Keratinocyte (primary cell): ENCODE results near the gene MAGI1. TPM values are rescaled to one million over a fixed set of nuclear protein-coding genes. Genes with fewer than 3 reads are reported as not detected.

ENCODE experiments used
- DNase-seq: peaks from one replicate; pipeline ENCODE4 v3.0.0-alpha.2; 2011; ENCODE audit warnings: low read depth, missing footprints, low spot score
- FAIRE-seq: peaks from 2 replicates; lab custom pipeline; 2011; peaks lifted over from hg19 to GRCh38; lab: Jason Lieb, UNC
- H2AFZ ChIP-seq: 2 replicates; pipeline ENCODE4 v1.6.0; 2012; ENCODE audit warnings: low read length, control low read depth, inconsistent platforms; ENCODE audit not compliant: control insufficient read depth
- H3K27ac ChIP-seq: 2 replicates; pipeline ENCODE4 v1.5.1; 2011; ENCODE audit warnings: low read length; ENCODE audit not compliant: control insufficient read depth, insufficient read depth
- H3K27me3 ChIP-seq: 3 replicates; pipeline ENCODE4 v1.6.0; 2011; ENCODE audit warnings: low read length; ENCODE audit not compliant: control insufficient read depth, insufficient read depth; ENCODE audit errors: extremely low read depth
- H3K36me3 ChIP-seq, 2 experiments: 2 replicates in 1 of 2; 3 replicates in 1 of 2; pipeline ENCODE4 v1.5.1; 2011; ENCODE audit warnings: low read length in 2 of 2, mild to moderate bottlenecking in 1 of 2; ENCODE audit not compliant: control insufficient read depth in 2 of 2, insufficient read depth in 2 of 2; ENCODE audit errors: extremely low read depth in 1 of 2
- H3K4me1 ChIP-seq: 3 replicates; pipeline ENCODE4 v1.5.1; 2011; ENCODE audit warnings: low read length; ENCODE audit not compliant: control insufficient read depth, insufficient read depth; ENCODE audit errors: extremely low read depth
- H3K4me2 ChIP-seq: 3 replicates; pipeline ENCODE4 v1.6.0; 2011; ENCODE audit warnings: low read depth, low read length; ENCODE audit not compliant: control insufficient read depth, insufficient read depth; ENCODE audit errors: extremely low read depth
- H3K4me3 ChIP-seq, 3 experiments: fragments of 200-600 bp in 1 of 3; sonication (generic) in 1 of 3; 2 replicates in 2 of 3; 3 replicates in 1 of 3; pipeline ENCODE4 v1.5.1; 2011 to 2016; ENCODE audit warnings: low read length in 3 of 3, mild to moderate bottlenecking in 3 of 3, control low read depth in 2 of 3, inconsistent platforms in 1 of 3, low read depth in 1 of 3, mixed read lengths in 1 of 3, mixed run types in 1 of 3, moderate library complexity in 1 of 3; ENCODE audit not compliant: control insufficient read depth in 2 of 3, insufficient read depth in 2 of 3; ENCODE audit errors: extremely low read depth in 1 of 3
- H3K79me2 ChIP-seq: 2 replicates; pipeline ENCODE4 v1.6.0; 2012; ENCODE audit warnings: low read length; ENCODE audit not compliant: control insufficient read depth, insufficient read depth
- H3K9ac ChIP-seq: 3 replicates; pipeline ENCODE4 v1.6.0; 2011; ENCODE audit warnings: low read length; ENCODE audit not compliant: control insufficient read depth, insufficient read depth; ENCODE audit errors: extremely low read depth
- H3K9me1 ChIP-seq: 3 replicates; pipeline ENCODE4 v1.6.0; 2011; ENCODE audit warnings: low read length; ENCODE audit not compliant: control insufficient read depth, insufficient read depth; ENCODE audit errors: extremely low read depth
- H3K9me3 ChIP-seq: 2 replicates; pipeline ENCODE4 v1.5.1; 2012; ENCODE audit warnings: low read depth, low read length; ENCODE audit not compliant: control insufficient read depth
- H4K20me1 ChIP-seq: 3 replicates; pipeline ENCODE4 v1.6.0; 2011; ENCODE audit warnings: low read length; ENCODE audit not compliant: control insufficient read depth, insufficient read depth; ENCODE audit errors: extremely low read depth
- CTCF ChIP-seq, 3 experiments: IDR thresholded peaks in 1 of 3; conservative IDR thresholded peaks in 1 of 3; optimal IDR thresholded peaks in 1 of 3; 2 replicates in 2 of 3; 3 replicates in 1 of 3; pipeline versions ENCODE3 to v1.5.1; 2011; ENCODE audit warnings: low read length in 3 of 3, mild to moderate bottlenecking in 3 of 3, moderate library complexity in 2 of 3, control low read depth in 1 of 3, inconsistent platforms in 1 of 3; ENCODE audit not compliant: insufficient read depth in 2 of 3; ENCODE audit errors: extremely low read depth in 1 of 3
- EZH2 ChIP-seq: IDR thresholded peaks from one replicate; pipeline ENCODE4 v1.6.1; 2012; ENCODE audit warnings: inconsistent platforms, mild to moderate bottlenecking, low read length, moderate library complexity
- dilution Hi-C: fragments of 300-500 bp; cut with MboI; formaldehyde crosslinking; loops from one replicate; pipeline ENCODE4 v1.7.0; 2020; ENCODE audit warnings: low sequenced_read_pairs; ENCODE audit not compliant: extremely low pct_ligation_motif_present
- polyA plus RNA-seq, 5 experiments: library from polyadenylated mRNA; depleted of rRNA in 3 of 5; stranded (reverse) in 3 of 5; stranded (forward) in 1 of 5; unstranded in 1 of 5; fragments of >200 nt; gene quantifications; 1 replicate in 1 of 5; 2 replicates in 3 of 5; 3 replicates in 1 of 5; pipeline versions ENCODE4 v1.2.1 to v1.2.3, GENCODE V29; 2011 to 2012; ENCODE audit warnings: missing spikeins in 2 of 5, low read depth in 1 of 5, low replicate concordance in 1 of 5

MAGI1 gene
- polyA plus RNA-seq, 1 donor (not counting 4 experiments of a cell fraction or from before 2014, with no cell fraction given), result 10.9 TPM

- no peaks in the 10 kb centered on the region for H3K36me3 ChIP-seq
- H2AFZ ChIP-seq, result no peak overlapping the region
- H3K4me3 ChIP-seq, result no peak overlapping the region
- H3K27ac ChIP-seq, result no peak overlapping the region
- H3K9ac ChIP-seq, result no peak overlapping the region
- TF ChIP-seq EZH2, result no peak
- TF ChIP-seq CTCF (optimal IDR thresholded peaks at IDR 0.05 in 1 of 3, IDR thresholded peaks at IDR 0.05 in 1 of 3, conservative IDR thresholded peaks at IDR 0.05 in 1 of 3; ENCODE audit: extremely low read depth in 1 of 3, insufficient read depth in 2 of 3, low read length in 3 of 3), result no peak
- H3K4me2 ChIP-seq, result no peak overlapping the region
- H3K27me3 ChIP-seq, result no peaks in the 10 kb centered on the region
- FAIRE-seq (no peak), DNase-seq (no peak)
- peaks cover 29% of the 10 kb centered on the region for H3K4me1 ChIP-seq
- no peaks in the 10 kb centered on the region for H3K79me2 ChIP-seq
- dilution Hi-C loops, result no loop called here
- peaks cover 4% of the 10 kb centered on the region for H3K9me1 ChIP-seq
- H3K9me3 ChIP-seq, result no peaks in the 10 kb centered on the region
- H4K20me1 ChIP-seq, result peaks cover 4% of the 10 kb centered on the region
Observed at GRCh38 chr3:65481085-65481484, 557.6 kb downstream of the MAGI1 start.

GRCh38 chr3:65479990-65480389, 558.7 kb downstream of the MAGI1 start:
- Histone ChIP-seq H3K79me2 (no peaks in the 10 kb centered on the region), H3K9ac (no peak overlapping the region), H3K4me2 (no peak overlapping the region), H3K27me3 (no peaks in the 10 kb centered on the region), H3K36me3 (no peaks in the 10 kb centered on the region), H3K9me1 (peaks cover 4% of the 10 kb centered on the region), H3K4me3 (no peak overlapping the region), H2AFZ (no peak overlapping the region), H4K20me1 (peaks cover 4% of the 10 kb centered on the region), H3K27ac (no peak overlapping the region), H3K4me1 (peaks cover 24% of the 10 kb centered on the region), H3K9me3 (no peaks in the 10 kb centered on the region)
- DNase-seq (no peak), FAIRE-seq (no peak)
- dilution Hi-C loops, result no loop called here
- TF ChIP-seq EZH2 (no peak), CTCF (optimal IDR thresholded peaks at IDR 0.05 in 1 of 3, IDR thresholded peaks at IDR 0.05 in 1 of 3, conservative IDR thresholded peaks at IDR 0.05 in 1 of 3; ENCODE audit: extremely low read depth in 1 of 3, insufficient read depth in 2 of 3, low read length in 3 of 3) (no peak)
